ENCODE results near the gene DDX43. TPM values are rescaled to one million over a fixed set of nuclear protein-coding genes. Genes with fewer than 3 reads are reported as not detected.

Gene DDX43
- polyA plus RNA-seq, 1 of the 3 experiments (the other 2 are of a cell fraction), result not detected

DNA sequence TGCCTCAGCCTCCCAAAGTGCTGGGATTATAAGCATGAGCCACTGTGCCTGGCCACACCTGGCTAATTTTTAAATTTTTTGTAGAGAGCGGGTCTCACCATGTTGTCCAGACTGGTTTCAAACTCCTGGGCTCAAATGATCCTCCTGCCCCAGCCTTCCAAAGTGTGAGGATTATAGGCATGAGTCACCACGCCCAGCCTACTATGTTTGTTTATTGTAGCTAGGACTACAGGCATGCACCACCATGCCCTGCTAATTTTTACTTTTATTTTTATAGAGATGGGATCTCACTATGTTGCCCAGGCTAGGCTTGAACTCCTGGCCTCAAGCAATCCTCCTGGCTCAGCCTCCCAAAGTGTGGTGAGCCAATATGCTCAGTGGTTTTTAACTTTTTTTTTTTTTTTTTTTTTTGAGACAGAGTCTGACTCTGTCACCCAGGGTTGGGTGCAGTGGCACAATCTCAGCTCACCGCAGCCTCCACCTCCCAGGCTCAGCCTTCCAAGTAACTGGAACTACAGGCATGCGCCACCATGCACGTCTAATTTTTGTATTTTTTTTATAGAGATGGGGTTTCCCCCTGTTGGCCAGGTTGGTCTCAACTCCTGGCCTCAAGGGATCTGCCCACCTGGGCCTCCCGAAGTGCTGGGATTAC is 12.0 kb upstream of the DDX43 start:
- Histone ChIP-seq H3K9ac (no peak overlapping the region), H3K79me2 (ENCODE audit: insufficient read depth) (no peaks in the 10 kb centered on the region), H3K27ac (ENCODE audit: low read depth in 2 of 2, low read length in 1 of 2) (no peak overlapping the region), H3K4me1 (ENCODE audit: control insufficient read depth in 1 of 2, insufficient read depth in 2 of 2, low read depth in 1 of 2, low read length in 1 of 2) (no peaks in the 10 kb centered on the region), H2AFZ (ENCODE audit: low read depth) (no peak overlapping the region), H3F3A (replicated peaks; ENCODE audit: insufficient read depth) (no peaks in the 10 kb centered on the region), H3K4me3 (ENCODE audit: low read depth in 2 of 2, low read length in 1 of 2) (no peak overlapping the region), H3K9me3 (no peaks in the 10 kb centered on the region), H3K36me3 (replicated peaks in 1 of 2; ENCODE audit: control insufficient read depth in 1 of 2, insufficient read depth in 2 of 2, low read length in 1 of 2) (no peaks in the 10 kb centered on the region), H3K9me2 (no peaks in the 10 kb centered on the region), H3K27me3 (ENCODE audit: insufficient read depth) (no peaks in the 10 kb centered on the region), H3K4me2 (no peak overlapping the region), H4K20me1 (ENCODE audit: insufficient read depth) (no peaks in the 10 kb centered on the region)
- WGBS (ENCODE audit: low lambda C conversion rate), result 79% methylated on average over 6 of the region's 6 CpGs
- TF ChIP-seq FOXM1 (IDR thresholded peaks at IDR 0.05; ENCODE audit: low read depth) (no peak), RFX5 (IDR thresholded peaks at IDR 0.05; ENCODE audit: low read length) (no peak), GABPA (IDR thresholded peaks at IDR 0.05; ENCODE audit: low read depth) (no peak), TEAD4 (IDR thresholded peaks at IDR 0.05; ENCODE audit: borderline replicate concordance, insufficient read depth) (no peak), MXI1 (IDR thresholded peaks at IDR 0.05; ENCODE audit: low read depth, low read length) (no peak), USF1 (IDR thresholded peaks at IDR 0.05; ENCODE audit: borderline replicate concordance, low read depth) (no peak), NRF1 (IDR thresholded peaks at IDR 0.05; ENCODE audit: low read depth, low read length) (no peak), FOSL2 (IDR thresholded peaks at IDR 0.05; ENCODE audit: borderline replicate concordance, low read depth) (no peak), ZBTB33 (IDR thresholded peaks at IDR 0.05; ENCODE audit: borderline replicate concordance, low read depth) (no peak), NFIC (IDR thresholded peaks at IDR 0.05; ENCODE audit: borderline replicate concordance) (no peak), YY1 (IDR thresholded peaks at IDR 0.05; ENCODE audit: low read depth) (no peak), REST (IDR thresholded peaks at IDR 0.05; ENCODE audit: low read depth, low read length) (no peak), MEF2A (IDR thresholded peaks at IDR 0.05; ENCODE audit: borderline replicate concordance, low read depth) (no peak), SIN3A (IDR thresholded peaks at IDR 0.05; ENCODE audit: borderline replicate concordance, low read depth, low read length) (no peak), TCF12 (IDR thresholded peaks at IDR 0.05) (no peak), RAD21 (IDR thresholded peaks at IDR 0.05; ENCODE audit: low read length) (no peak)
- TF ChIP-seq, protein P1, sequence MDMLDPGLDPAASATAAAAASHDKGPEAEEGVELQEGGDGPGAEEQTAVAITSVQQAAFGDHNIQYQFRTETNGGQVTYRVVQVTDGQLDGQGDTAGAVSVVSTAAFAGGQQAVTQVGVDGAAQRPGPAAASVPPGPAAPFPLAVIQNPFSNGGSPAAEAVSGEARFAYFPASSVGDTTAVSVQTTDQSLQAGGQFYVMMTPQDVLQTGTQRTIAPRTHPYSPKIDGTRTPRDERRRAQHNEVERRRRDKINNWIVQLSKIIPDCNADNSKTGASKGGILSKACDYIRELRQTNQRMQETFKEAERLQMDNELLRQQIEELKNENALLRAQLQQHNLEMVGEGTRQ (IDR thresholded peaks at IDR 0.05; ENCODE audit: borderline replicate concordance, low read depth, low read length), result no peak
- TF ChIP-seq, protein P2, sequence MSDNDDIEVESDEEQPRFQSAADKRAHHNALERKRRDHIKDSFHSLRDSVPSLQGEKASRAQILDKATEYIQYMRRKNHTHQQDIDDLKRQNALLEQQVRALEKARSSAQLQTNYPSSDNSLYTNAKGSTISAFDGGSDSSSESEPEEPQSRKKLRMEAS (IDR thresholded peaks at IDR 0.05; ENCODE audit: low read depth), result no peak
- DNase-seq, result no peak
- CTCF ChIA-PET, result no interaction called here
- POLR2A ChIA-PET, result no interaction called here
